Measurements from ENCODE around the gene DCUN1D3. TPM values are rescaled to one million over a fixed set of nuclear protein-coding genes. Genes with fewer than 3 reads are reported as not detected.

Gene DCUN1D3
- total RNA-seq (2014; rRNA removed) (8.5 and 10.5 TPM in 2 replicates), Bru-seq, nascent RNA (percentile 87 among the genes with signal in this experiment), BruChase-seq, experiment 1, labeled RNA remaining after a 6-hour chase (percentile 98 among the genes with signal in this experiment), BruChase-seq, experiment 2, labeled RNA remaining after a 2-hour chase (percentile 99 among the genes with signal in this experiment)
- long read RNA-seq, full-length matches to known transcripts = 4 of 5 reads
- long read RNA-seq, partial matches to known transcripts = 0 of 5 reads
- long read RNA-seq, other reads (novel, unspliced or antisense) = 1 of 5 reads

GRCh38 chr16:20900299-20901067 is at the start of gene DCUN1D3, which contains the start of gene LYRM1:
DCUN1D3 (minus strand) TSS chr16:20900358; CDS start chr16:20862538, 37,820 bp downstream.
LYRM1 (plus strand) TSS chr16:20900771; CDS start chr16:20915556, 14,785 bp downstream.
- peak; percentile 77 for ATAC-seq
- Histone ChIP-seq H3K4me2 (ENCODE audit: low read length) (peak within 1 kb of the TSS; percentile 95), H2AFZ (ENCODE audit: low read length) (peak within 1 kb of the TSS; percentile 84), H3K36me3 (ENCODE audit: low read depth, low read length) (peaks cover 10% of the 10 kb centered on the region; the same call in 1 of the 2 replicates), H3K9me3 (ENCODE audit: low read length) (no peaks in the 10 kb centered on the region), H3K27me3 (ENCODE audit: low read length) (no peaks in the 10 kb centered on the region), H4K20me1 (ENCODE audit: low read length) (peaks cover 15% of the 10 kb centered on the region; the same call in 1 of the 2 replicates), H3K9ac (ENCODE audit: low read length) (peak within 1 kb of the TSS; percentile 99), H3K79me2 (ENCODE audit: low read length) (peaks cover 88% of the 10 kb centered on the region), H3K4me3 (ENCODE audit: low read length) (peak within 1 kb of the TSS; percentile 96), H3K27ac (ENCODE audit: low read length) (peak within 1 kb of the TSS; percentile 97), H3K4me1 (ENCODE audit: insufficient read depth, low read length) (peaks cover 66% of the 10 kb centered on the region), H3F3A (ENCODE audit: low read length, unreplicated experiment) (peaks cover 10% of the 10 kb centered on the region), H3K9me2 (replicated peaks; ENCODE audit: low read length) (no peaks in the 10 kb centered on the region)
- DNase-seq = peak; percentile 92
- ChIA-PET CTCF (interaction anchor here (0.7 kb wide), 1 partner anchor 11 kb away, joined by 3 read pairs; no protein-coding TSS in a partner anchor), POLR2A (ENCODE audit: unreplicated experiment) (interaction anchor here (0.5 to 1.1 kb wide), 8 partner anchors 9 to 261 kb away, joined by 3 to 24 read pairs (median 6); no protein-coding TSS in a partner anchor)
- no peak for TF ChIP-seq EZH2phosphoT487 (IDR thresholded peaks at IDR 0.05; ENCODE audit: borderline replicate concordance, low read length)
- TF ChIP-seq, protein P1, sequence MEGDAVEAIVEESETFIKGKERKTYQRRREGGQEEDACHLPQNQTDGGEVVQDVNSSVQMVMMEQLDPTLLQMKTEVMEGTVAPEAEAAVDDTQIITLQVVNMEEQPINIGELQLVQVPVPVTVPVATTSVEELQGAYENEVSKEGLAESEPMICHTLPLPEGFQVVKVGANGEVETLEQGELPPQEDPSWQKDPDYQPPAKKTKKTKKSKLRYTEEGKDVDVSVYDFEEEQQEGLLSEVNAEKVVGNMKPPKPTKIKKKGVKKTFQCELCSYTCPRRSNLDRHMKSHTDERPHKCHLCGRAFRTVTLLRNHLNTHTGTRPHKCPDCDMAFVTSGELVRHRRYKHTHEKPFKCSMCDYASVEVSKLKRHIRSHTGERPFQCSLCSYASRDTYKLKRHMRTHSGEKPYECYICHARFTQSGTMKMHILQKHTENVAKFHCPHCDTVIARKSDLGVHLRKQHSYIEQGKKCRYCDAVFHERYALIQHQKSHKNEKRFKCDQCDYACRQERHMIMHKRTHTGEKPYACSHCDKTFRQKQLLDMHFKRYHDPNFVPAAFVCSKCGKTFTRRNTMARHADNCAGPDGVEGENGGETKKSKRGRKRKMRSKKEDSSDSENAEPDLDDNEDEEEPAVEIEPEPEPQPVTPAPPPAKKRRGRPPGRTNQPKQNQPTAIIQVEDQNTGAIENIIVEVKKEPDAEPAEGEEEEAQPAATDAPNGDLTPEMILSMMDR (conservative IDR thresholded peaks at IDR 0.05; ENCODE audit: low read depth, low read length) = no peak
- TF ChIP-seq EZH2 (IDR thresholded peaks at IDR 0.05; ENCODE audit: low read length, unreplicated experiment) = no peak
- no TSS peak for BruUV-seq (replicated peaks)
- intact Hi-C loops (cut with micrococcal nuclease) = loop anchor here (1.0 kb wide), 1 partner anchor 11 kb away; no protein-coding TSS in a partner anchor

DNA sequence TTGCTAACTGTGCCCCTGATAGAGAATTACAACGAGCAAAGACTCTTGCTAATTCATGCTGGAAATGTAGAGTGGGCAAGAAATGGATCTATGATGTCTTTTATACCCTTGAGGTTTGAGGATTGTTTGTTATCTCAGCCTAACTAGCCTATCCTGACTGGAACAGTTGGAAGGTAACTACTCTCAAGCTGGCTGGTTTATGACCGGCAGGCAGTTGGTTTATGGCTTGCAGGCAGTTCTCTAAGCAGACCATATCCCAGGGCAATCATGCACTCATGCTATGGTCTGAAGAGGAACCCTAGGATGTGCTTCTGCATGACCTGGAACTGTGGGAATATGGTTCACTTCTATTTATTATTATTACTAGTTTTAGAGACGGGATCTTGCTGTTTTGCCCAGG is 49.5 kb upstream of the DCUN1D3 start:
- no peak overlapping the region for H2AFZ ChIP-seq (ENCODE audit: low read length)
- no peaks in the 10 kb centered on the region for H3F3A ChIP-seq (ENCODE audit: low read length, unreplicated experiment)
- no peak overlapping the region for H3K4me2 ChIP-seq (ENCODE audit: low read length)
- H3K4me3 ChIP-seq (ENCODE audit: low read length) = no peak overlapping the region
- no TSS peak for BruUV-seq (replicated peaks)
- no peaks in the 10 kb centered on the region for H3K79me2 ChIP-seq (ENCODE audit: low read length)
- DNase-seq (no peak), ATAC-seq (no peak)
- H4K20me1 ChIP-seq (ENCODE audit: low read length) = no peaks in the 10 kb centered on the region
- no peak overlapping the region for H3K9ac ChIP-seq (ENCODE audit: low read length)
- CTCF ChIA-PET = no interaction called here
- no peak overlapping the region for H3K27ac ChIP-seq (ENCODE audit: low read length)
- H3K36me3 ChIP-seq (ENCODE audit: low read depth, low read length) = no peaks in the 10 kb centered on the region
- H3K27me3 ChIP-seq (ENCODE audit: low read length) = no peaks in the 10 kb centered on the region
- no peaks in the 10 kb centered on the region for H3K9me2 ChIP-seq (replicated peaks; ENCODE audit: low read length)
- no peaks in the 10 kb centered on the region for H3K9me3 ChIP-seq (ENCODE audit: low read length)
- H3K4me1 ChIP-seq (ENCODE audit: insufficient read depth, low read length) = no peaks in the 10 kb centered on the region
- POLR2A ChIA-PET (ENCODE audit: unreplicated experiment) = no interaction called here
- intact Hi-C loops (cut with micrococcal nuclease) = no loop called here
- TF ChIP-seq EZH2 (IDR thresholded peaks at IDR 0.05; ENCODE audit: low read length, unreplicated experiment) = no peak
- no peak for TF ChIP-seq EZH2phosphoT487 (IDR thresholded peaks at IDR 0.05; ENCODE audit: borderline replicate concordance, low read length)
- TF ChIP-seq, protein P1 (conservative IDR thresholded peaks at IDR 0.05; ENCODE audit: low read depth, low read length) = no peak

Measured in PC-3 (cell line).